Measurements from ENCODE around the gene RCL1.

DNA sequence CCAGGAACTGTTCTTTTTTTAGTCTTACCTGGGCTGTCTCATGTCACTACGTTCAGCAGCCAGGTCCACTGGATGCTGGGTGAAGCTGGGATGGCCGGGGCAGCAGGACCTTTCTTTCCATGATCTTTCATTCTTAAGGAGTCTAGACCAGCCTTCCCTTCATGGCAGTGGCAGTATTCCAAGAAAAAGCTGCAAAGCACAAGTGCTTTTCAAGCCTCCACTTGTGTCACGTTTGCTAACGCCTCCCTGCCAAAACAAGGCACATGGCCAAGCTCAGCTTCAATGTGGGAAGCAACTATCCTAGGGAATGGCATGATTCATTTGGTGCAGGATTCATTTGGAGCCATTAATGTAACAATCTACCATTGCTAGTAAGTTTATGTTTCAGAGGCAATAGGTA is 94.8 kb downstream of the RCL1 start:
- TF ChIP-seq FOXM1 (IDR thresholded peaks at IDR 0.05; ENCODE audit: low read depth) (no peak), CHD2 (IDR thresholded peaks at IDR 0.05; ENCODE audit: low read length, partially characterized antibody) (no peak)
- TF ChIP-seq, protein P1, sequence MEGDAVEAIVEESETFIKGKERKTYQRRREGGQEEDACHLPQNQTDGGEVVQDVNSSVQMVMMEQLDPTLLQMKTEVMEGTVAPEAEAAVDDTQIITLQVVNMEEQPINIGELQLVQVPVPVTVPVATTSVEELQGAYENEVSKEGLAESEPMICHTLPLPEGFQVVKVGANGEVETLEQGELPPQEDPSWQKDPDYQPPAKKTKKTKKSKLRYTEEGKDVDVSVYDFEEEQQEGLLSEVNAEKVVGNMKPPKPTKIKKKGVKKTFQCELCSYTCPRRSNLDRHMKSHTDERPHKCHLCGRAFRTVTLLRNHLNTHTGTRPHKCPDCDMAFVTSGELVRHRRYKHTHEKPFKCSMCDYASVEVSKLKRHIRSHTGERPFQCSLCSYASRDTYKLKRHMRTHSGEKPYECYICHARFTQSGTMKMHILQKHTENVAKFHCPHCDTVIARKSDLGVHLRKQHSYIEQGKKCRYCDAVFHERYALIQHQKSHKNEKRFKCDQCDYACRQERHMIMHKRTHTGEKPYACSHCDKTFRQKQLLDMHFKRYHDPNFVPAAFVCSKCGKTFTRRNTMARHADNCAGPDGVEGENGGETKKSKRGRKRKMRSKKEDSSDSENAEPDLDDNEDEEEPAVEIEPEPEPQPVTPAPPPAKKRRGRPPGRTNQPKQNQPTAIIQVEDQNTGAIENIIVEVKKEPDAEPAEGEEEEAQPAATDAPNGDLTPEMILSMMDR (IDR thresholded peaks at IDR 0.05): no peak
